DMS79 treated with DMSO at 0.1 percent for 48 hours (cell line): Measurements from ENCODE around the gene IPP.
A peak's percentile ranks its signal among the peaks of the same experiment; 100 is the strongest.
"Not testable (repeated sequence)": the region's sequence is repeated elsewhere in the genome, so short reads cannot be mapped to it uniquely, and the experiment has no call there.

Source experiments
- DNase-seq: peaks from one replicate; lab custom pipeline; 2025; lab: John Stamatoyannopoulos, UW

Gene IPP

DNA sequence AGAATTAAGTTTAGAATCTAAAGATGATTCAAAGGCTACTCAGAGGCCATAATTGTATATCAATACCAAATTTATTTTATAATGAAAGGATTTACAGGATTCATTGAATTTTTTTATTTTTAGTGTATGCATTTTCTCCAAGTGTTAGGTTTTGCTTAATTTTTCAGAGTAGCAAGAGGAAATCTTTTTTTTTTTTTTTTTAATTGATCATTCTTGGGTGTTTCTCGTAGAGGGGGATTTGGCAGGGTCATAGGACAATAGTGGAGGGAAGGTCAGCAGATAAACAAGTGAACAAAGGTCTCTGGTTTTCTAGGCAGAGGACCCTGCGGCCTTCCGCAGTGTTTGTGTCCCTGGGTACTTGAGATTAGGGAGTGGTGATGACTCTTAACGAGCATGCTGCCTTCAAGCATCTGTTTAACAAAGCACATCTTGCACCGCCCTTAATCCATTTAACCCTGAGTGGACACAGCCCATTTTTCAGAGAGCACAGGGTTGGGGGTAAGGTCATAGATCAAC lies 10.8 kb downstream of the IPP start:
- not testable (repeated sequence) for DNase-seq

- DNase-seq: no peak
These were observed 11.3 kb downstream of the IPP start for GRCh38 chr1:45739137-45739536.

DNA sequence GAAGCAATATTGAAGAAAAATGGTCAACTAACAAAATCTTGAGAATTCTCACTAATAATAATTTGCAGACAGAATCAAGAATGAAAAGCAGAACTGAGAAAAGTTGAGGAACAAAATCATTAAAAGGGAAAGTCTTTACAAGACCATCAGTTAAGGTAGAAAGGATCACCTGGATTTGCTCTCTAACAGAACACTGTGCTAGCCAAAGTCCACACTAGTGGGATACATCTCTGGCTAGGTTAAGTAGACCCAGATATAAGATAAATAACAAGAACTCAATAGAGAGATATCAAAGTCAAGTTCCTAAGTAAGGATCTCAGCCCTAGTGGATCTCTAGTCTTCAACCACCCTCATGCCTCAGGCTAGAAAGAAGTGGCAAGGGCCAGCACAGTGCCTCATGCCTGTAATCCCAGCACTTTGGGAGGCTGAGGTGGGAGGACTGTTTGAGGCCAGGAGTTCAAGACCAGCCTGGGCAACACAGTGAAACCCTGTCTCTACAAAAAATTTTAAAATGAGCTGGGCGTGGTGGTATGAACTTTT lies 19.6 kb downstream of the IPP start:
- DNase-seq: no peak

DNA sequence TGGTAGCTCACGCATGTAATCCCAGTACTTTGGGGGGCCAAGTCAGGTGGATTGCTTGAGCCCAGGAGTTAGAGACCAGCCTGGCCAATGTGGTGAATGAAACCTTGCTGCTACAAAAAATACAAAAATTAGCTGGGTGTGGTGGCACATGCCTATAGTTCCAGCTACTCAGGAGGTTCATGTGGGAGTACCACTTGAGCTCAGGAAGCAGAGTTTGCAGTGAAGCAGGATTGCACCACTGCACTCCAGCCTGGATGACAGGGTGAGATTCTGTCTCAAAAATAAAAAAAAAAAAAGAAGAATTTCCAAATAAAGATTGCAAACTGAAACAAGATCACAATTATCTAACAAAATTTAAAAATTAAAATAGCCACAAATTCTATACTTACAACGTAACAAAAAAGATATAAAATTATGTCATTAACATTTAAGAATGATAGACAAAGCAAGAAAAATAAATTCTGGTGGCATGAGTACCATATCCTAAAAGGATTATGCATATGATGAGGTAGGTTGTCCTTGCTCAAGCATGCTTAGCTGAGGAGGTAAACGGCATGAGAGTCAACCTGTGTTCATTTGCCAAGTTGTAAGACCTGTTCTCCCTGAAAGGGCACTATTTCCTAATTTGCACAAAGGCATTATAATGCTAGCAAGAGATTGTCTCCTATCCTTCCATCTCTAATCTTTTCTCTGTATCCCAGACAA lies 20.2 kb downstream of the IPP start:
- peak; percentile 60 for DNase-seq

- not testable (repeated sequence) for DNase-seq
These were observed 24.4 kb downstream of the IPP start for GRCh38 chr1:45726007-45726406.

DNA sequence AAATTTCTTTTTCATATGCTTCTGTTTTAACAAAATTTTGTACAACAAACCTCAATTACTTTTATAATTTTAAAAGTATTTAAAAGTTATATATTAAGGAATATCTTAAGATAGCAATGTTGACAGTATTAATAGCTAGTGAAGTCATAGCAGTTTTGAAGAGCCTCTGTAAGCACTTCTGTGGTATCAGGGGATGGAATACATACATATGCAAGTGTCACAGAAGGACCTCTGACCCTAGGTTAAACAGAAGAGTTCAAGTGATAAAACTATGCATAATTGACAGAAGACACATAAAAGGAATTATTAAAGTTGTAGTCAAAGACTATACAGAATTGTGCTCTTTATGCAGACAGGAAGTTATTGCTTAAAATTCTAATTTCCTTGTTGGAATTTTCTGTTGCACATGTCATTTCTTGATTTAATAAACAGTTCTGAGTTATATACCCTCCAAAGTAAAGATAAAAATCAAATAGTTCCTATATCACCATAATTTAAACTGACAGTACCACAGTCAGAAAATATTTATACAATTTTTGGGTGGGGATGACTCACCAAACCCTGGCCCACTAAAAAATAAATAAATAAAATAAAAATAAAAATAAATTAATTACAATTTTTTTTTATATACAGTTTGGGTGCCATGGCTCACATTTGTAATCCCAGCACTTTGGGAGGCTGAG lies 27.1 kb downstream of the IPP start:
- no peak for DNase-seq

DNA sequence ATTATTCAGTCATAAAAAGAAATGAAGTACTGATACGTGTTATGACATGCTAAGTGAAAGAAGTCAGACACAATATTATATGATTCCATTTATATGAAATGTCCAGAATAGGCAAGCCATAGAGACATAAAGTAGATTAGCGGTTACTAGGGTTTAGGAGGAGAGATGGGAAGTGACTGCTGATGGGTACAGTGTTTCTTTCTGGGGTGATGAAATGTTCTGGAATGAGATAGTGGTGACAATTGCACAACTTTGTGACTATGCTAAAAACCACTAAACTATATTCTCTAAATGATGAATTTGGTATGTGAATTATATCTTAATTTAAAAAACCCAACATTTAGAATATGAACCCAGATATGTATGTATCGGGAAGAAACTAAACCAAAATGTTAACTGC lies 27.6 kb downstream of the IPP start:
- no peak for DNase-seq

DNA sequence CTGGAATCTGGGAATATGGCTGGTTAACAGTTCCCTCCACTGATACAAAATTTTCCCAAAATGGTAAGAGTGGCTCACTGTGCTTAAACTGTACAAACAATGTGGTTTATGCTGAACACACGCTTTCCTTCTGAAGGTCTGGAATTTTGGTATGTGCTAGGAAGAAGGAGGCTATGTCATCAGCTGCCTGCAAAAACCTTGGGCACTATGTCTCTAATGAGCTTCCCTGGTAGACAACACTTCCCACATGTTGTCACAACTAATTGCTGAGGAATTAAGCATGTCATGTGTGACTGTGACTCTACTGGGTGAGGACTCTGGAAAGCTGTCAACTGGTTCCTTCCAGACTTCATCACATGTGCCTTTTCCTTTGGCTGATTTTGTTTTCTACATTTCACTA lies 29.2 kb downstream of the IPP start:
- DNase-seq: no peak

GRCh38 chr1:45718289-45718688 lies 32.2 kb downstream of the IPP start:
- DNase-seq: no peak

DNA sequence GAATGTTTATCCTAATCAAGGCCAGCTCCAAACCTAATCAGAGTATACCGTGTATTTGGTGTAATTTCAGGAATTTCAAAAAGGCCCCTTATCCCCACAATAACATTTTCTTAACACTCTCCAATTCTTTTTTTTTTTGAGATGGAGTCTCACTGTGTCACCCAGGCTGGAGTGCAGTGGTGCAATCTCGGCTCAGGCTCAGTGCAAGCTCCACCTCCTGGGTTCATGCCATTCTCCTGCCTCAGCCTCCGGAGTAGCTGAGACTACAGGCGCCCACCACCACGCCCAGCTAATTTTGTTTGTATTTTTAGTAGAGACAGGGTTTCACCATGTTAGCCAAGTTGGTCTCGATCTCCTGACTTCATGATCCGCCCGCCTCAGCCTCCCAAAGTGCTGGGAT lies 33.1 kb downstream of the IPP start:
- DNase-seq: not testable (repeated sequence)

DNA sequence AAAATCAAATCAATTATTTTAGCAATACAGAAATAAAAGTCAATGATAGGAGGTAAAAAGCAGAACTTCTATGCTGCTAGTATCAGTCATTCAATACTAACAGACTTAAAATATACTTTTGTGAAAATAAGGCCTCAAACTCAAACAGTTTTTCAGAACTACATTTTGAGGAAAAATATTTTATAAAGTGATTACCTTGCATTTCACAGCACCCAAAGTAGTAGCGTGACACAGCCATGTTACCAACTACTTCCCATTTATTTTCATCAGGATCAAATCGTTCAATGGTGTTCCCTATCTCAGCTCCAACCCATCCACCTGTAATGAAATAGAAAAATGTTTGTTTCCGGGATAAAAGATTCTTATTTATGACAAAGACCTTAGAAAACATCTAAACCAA lies 33.8 kb downstream of the IPP start:
- no peak for DNase-seq

DNA sequence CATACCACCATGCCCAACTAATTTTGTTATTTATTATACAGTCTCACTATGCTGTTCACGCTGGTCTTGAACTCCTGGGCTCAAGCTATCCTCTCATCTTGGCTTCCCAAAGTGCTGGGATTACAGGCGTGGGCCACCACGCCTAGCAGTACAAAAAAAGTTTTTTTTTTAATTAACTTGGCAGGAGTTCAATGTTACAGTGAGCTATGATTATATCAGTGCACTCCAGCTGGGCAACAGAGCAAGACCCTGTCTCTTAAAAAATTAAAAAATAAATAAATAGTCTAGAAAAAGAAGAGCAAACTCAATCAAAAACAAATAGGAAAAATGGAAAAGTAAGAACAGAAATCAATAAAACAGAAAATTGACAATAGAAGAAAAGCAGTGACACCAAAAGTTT lies 36.7 kb downstream of the IPP start:
- DNase-seq: no peak

DNA sequence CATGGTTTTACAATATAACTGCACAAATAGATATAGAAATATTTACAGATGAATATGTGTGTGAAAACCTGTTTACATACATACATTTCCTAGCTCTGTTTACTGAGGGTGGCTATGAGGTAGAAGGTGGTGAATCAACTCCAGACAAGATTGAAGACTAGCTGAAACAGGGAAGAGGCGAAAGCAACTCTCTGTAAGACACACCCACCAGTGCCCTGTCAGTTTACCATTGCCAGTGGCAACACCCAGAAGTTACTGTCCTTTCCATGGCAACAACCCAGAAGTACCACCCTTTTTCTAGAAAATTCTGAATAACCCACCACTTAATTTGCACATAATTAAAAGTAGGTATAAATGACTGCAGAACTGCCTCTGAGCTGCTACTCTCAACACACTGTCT lies 45.8 kb downstream of the IPP start:
- DNase-seq: no peak

DNA sequence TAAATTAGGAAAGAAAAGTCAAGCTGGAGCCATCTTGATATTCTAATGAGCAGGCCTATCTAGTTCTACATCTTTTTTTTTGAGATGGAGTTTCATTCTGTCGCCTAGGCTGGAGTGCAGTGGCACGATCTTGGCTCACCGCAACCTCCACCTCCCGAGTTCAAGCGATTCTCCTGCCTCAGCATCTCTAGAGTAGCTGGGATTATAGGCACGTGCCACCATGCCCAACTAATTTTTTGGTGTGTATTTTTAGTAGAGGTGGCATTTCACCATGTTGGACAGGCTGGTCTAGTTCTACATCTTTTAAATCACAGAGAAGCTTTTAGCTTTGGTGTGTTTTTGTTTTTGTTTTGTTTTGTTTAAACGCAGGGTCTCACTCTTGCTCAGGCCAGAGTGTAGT lies 55.6 kb downstream of the IPP start:
- DNase-seq: no peak

- DNase-seq: not testable (repeated sequence)
These were observed 56.6 kb downstream of the IPP start for GRCh38 chr1:45693811-45694210.

GRCh38 chr1:45687754-45688740 lies 62.4 kb downstream of the IPP start, which contains the start of gene TMEM69:
TSS of gene TMEM69 (plus strand) at chr1:45688181. CDS start at chr1:45691069, 2,888 bp downstream.
- DNase-seq: peak; percentile 96

GRCh38 chr1:45687014-45687753 lies 63.3 kb downstream of the IPP start:
- DNase-seq: peak; percentile 98

GRCh38 chr1:45686288-45687013 lies 64.0 kb downstream of the IPP start, which contains the start of gene GPBP1L1:
TSS of gene GPBP1L1 (minus strand) at chr1:45686533. CDS start at chr1:45659087, 27,446 bp downstream.
- DNase-seq: peak; percentile 98

- peak; percentile 78 for DNase-seq
These were observed 64.5 kb downstream of the IPP start for GRCh38 chr1:45686015-45686287.

- no peak for DNase-seq
These were observed 65.0 kb downstream of the IPP start for GRCh38 chr1:45685308-45686014.
